NCI-H2196 treated with DMSO at 0.1 percent for 48 hours (cell line): ENCODE data around the gene SOCS3.
A peak's percentile ranks its signal among the peaks of the same experiment; 100 is the strongest.
"Not testable (repeated sequence)": the region's sequence is repeated elsewhere in the genome, so short reads cannot be mapped to it uniquely, and the experiment has no call there.

ENCODE experiments used
- DNase-seq: peaks from one replicate; lab custom pipeline; 2025; ENCODE audit not compliant: unreplicated experiment; lab: John Stamatoyannopoulos, UW

The SOCS3 gene

GRCh38 chr17:78313735-78314648 is 45.9 kb downstream of the SOCS3 start:
- peak; percentile 93 for DNase-seq

GRCh38 chr17:78309659-78310255 is 50.1 kb downstream of the SOCS3 start:
- DNase-seq, result not testable (repeated sequence)

- DNase-seq, result no peak
Observed at GRCh38 chr17:78307887-78308638, 51.8 kb downstream of the SOCS3 start.

- no peak for DNase-seq
Observed at GRCh38 chr17:78306913-78307312, 53.0 kb downstream of the SOCS3 start.
